HG03378 (cell line): ENCODE results near the gene FHOD3.

ENCODE experiments used
- ATAC-seq: cut with Tn5 transposase; IDR thresholded peaks from one replicate; pipeline ENCODE4 v1.9.1; 2021; ENCODE audit warnings: mild to moderate bottlenecking, moderate library complexity; ENCODE audit not compliant: unreplicated experiment

Gene FHOD3

DNA sequence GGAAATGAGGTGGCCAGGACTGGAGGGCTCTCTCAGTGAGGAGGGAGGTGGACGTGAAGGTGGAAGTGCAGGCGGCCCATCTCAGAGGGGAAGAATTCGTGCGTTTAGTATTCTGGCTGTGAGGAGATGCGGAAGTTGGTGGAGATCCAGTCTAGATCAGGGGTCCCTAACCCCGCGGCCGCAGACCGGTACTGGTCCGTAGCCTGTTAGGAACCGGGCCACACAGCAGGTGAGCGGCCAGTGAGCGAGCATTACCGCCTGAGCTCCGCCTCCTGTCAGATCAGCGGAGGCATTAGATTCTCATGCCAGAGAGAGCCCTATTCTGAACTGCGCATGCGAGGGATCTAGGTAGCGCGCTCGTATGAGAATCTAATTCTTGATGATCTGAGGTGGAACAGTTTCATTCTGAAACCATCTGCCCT is 1.6 kb upstream of the FHOD3 start:
- ATAC-seq: no peak

DNA sequence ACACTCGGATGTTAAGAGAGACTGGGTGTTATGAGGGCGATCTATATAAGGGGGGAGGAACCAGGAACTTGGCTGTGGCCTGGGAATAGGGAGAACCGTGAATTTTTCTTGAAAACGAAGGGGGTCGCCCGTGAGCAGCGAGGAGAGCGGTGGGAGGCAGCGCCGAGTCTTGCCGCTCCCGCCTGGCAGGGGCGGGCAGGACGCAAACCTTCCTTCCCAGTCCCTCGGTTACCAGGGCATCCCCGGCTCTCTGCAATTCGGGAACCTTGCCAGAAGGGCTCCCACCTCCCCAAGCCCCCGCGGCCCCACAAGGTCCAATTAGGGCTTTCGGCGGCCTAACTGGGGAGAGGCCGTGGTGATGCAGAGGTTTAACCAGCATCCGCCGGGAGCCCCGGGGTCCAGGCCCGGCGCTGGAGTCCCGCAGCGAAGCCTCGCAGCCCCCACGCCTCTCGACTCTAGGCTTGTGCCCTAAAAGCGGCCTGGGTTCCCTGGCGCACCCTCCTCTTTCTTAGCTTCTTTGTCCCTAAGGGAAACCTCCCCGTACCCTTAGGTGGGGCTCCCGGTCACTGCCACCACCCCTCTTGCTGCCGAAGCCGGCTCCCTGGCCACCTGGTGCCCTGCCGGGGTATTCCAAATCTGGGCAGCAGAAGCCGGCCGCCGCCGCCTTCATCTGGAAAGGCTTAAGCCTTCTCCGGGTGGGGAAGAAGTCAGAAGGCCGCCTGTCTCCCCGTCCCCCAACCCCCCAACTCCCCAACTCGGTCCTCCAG is 680 bp upstream of the FHOD3 start:
- ATAC-seq: peak; percentile 15

DNA sequence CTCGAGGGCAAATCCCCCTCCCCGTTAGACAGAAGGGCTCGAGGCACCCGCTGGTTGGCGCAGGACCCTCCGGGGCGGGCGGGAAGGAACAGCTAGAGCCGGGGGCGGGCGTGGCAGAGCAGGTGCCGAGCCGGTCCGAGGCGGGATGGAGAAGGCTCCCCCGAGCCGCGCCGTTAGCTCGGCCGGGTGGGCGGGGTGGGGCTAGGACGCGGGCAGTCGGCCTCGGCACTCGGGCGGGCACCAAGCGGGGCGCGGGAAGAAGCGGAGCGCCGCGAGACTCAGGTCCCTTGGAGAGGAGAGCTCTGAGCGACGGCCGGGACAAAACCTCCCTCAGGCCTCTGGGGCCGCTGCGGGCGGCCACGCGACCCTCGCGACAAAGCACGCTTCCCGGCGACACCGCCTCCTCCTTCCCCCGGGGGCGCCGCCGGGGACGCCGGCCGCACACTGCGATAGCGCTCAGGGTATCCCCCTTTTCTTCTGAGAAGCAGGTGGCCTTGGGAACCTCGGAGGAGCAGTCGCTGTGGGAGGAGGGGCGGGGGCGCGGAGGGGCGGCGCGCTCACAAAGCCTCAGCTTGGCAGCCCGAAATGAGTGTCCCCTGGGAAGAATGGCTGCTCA is 721 bp downstream of the FHOD3 start:
- no peak for ATAC-seq

DNA sequence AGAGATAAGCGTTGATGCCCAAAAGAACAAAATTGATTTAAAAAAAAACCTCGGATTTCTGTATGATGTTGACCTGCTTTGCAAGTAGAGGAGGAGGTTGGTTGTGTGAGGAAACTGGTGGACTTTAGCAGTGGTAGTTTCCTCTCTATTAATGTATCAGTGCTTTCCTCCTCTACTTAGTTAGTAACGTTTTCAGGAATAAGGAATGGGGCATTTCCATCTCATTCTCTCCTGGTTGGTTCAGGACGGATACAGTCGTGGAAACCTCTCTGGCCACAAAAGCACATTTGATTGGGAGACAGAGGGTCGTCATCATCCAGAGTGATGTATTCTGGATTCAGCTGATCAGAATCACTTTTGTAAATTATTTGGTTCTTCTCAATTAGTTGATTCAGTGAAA is 1.5 kb downstream of the FHOD3 start:
- ATAC-seq: no peak

GRCh38 chr18:36300211-36300610 is 2.7 kb downstream of the FHOD3 start:
- ATAC-seq: no peak

DNA sequence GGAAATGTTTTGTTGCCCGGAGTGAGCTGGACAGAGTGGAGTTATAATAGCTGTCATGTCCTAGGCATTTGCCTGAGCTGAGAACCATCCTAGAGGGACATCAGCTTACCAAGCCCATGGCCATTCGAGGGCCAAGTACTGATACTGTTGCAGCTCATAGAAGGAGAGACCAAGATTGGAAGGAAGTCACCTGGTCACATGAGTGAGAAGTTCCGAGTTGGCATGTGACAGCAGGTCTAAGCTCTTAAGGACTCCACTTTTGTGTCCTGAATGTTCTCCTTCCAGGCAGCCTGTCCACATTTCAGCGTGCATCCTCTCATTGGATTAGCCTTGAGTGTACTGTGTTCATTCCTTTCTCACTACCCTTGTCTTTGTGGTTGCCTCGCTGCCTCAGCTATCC is 4.4 kb downstream of the FHOD3 start:
- no peak for ATAC-seq

DNA sequence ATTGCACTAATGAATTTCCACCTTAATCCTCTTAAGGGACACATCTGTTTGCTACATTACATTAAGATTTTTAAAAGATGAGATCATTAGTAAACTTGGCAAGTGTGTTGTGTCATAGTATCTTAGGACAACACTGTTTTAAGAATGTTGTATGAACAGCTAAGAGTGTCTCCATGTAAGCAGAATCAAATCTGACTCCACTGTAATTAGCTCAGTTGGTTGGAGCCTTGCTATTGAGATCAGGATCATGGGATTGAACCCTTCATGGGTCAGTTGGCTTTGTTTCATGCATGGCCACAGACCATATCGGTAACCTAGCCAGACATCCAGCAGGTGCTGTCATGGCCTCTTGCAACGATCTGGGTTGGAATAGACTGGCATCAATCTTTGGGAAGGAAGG is 5.2 kb downstream of the FHOD3 start:
- ATAC-seq: no peak

DNA sequence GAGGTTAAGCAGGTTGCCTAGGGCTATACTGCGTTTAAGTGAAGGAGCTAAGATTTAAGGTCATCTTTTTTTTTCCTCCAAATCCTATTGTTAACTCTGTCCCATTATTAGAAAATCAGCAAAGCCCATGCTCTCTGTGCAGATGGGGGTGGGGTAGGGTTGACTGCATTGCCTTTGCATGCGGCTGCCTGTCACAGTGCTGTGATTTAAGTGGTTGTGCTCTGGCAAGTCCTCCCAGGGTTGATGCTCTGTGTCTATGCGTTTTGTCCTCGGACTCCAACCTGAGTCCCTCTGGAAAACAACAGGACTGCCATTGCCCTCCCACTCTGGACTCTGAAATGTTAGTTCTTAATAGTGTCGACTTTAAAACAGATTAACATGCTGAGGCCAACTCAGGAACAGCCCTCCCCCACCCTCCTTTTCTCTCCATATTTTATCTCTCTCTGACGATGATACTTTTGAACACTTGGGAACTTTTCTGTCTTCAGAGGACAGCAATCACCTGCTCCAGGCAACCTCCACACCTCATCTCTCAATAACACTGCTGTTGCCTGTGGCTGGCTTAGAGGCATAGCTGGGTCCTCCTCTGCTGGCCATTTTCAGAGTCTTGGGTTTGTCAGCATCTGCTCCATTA is 5.8 kb downstream of the FHOD3 start:
- ATAC-seq: no peak

- ATAC-seq: no peak
These were observed 7.2 kb downstream of the FHOD3 start for GRCh38 chr18:36304723-36305122.

- ATAC-seq: no peak
These were observed 7.9 kb downstream of the FHOD3 start for GRCh38 chr18:36305375-36305774.

- no peak for ATAC-seq
These were observed 10.0 kb downstream of the FHOD3 start for GRCh38 chr18:36307513-36307912.

DNA sequence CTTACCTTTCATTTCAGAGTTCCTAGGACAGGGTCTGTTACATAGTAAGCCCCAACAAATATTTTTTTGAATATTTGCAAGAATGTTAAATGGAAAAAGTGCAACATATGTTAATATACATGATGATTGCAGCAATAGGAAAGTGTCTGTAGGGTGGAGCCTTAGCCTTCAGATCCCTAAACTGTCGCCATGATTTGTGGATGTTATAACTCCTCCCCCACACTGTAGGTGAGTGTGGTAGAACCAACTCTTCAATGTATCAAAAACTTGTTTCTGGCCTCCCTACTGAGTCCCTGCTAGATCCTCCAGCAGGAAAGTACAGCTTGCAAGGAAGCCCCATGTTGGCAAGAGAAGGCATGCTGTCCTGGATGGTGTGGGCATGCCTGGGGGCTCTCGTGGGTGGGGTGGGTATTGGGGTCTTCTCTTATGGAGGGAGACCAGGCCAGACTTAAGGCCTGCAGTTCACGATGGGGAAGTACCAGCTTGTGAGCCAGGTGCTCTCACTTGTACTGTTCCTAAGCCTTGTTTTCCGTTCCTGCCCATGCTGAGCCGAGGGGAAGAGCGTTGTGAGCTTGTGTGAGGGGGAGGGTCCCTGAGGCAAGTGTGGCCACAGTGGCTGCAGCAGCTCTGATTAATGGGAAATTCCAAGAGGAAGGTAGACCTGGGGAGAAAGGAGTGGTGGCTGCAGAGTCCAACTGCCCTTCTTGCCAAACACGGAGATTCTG is 11.4 kb downstream of the FHOD3 start:
- ATAC-seq: no peak

DNA sequence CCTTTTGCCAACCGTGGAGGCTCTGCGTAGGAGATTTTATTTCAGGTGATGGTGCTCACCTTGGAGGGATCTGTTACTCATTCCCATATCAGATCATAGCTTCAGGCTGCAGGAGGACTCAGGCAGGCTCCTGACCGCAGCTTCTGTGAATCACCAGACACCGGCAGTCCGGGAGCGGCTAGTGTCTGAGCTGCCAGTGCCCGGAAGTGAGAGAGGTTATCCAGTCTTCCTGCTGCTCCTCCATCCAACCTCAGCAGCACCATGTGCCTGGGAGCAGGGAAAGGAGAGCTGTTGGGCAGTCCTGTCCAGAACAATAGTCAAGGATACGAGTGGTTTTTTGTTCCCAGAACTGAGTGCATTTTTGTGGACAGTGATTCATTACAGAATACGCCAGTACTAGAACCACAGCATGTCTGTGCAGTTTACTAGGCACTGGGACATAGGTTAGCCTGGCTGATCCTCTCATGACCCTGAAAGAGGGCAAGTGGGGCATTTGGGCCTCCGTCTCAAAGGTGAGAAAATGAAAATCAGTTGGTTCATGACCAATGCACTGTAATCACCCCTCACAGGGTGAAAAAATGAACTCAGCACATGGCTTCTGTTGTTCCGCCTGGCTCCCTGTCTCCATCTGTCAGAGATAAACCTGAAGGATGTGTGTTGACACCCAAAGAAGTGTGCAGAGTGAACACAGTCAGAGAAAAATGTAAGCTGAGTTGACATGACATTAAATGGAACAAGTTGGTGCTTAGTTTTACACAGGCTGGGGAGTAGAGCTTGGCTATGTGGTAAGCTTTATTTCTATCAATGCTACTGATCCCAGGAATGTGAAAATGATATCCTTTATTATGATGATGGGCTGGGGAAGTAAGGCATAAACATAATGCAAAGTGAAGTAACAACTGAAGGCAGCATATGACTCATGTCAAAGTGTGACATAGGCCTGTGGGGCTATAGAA is 12.2 kb downstream of the FHOD3 start:
- ATAC-seq: no peak

DNA sequence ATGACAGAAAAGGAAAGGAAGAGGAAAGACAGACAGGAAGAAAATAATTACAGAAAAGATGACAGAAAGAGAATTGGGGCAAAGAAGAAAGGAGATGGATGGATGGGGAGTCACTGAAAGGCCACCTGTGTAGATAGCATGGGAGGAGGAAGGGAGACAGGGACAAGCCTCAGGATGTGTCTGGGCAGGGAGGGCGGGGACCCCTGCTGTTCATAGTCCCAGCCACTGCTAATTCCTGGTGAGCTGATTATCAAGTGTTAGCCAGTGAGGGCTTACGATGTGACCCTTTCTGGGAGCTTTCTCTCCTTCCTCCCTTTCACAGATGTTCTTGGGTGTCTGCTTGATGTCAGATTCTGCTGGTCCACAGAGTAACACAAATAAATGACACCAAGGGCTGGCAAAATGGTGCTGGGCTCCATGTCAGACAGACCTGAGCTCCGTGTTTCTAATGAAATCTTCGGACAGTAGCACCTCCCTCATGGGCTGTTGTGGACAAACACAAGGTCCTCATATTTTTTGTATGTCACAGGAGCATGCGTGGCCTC is 13.6 kb downstream of the FHOD3 start:
- ATAC-seq: no peak

- ATAC-seq: no peak
These were observed 15.4 kb downstream of the FHOD3 start for GRCh38 chr18:36312806-36313395.

DNA sequence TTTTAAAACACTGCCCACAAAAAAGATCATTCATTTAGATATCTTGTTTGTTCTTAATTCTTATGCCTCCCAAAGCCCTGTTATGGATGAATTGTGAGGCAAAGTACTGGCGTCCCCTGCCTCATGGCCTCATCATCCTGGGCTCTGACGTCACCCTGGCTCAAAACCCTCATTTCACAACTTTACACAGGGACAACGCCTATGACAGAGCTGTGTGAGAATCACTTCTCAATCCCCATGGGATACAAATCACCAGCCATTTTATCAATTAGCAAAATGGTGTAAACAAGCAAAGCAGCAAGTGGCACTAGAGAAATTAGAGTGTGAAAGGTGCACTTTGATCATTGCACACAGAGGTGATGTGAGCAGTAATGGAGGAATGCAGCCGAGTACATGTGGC is 16.6 kb downstream of the FHOD3 start:
- ATAC-seq: no peak

GRCh38 chr18:36314754-36315153 is 17.2 kb downstream of the FHOD3 start:
- no peak for ATAC-seq

- no peak for ATAC-seq
These were observed 18.2 kb downstream of the FHOD3 start for GRCh38 chr18:36315736-36316135.

DNA sequence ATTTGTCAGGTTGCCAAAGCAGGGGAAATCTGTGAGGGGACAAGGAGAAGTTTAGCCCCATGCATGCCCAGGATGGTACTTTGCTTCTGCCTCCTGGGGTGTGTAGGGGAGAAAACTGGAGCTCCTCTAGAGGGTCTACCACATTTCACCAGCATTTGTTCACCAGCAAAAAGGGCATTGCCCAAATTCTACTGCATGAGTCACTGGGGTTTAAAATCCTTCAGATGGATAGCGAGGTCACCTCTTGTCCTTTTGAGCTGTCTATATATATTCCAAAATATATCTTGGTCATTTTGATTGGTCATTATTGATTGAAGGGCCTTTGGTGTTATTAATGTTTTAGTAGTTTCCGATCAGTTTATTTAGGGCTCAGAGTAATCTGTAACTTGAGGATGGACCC is 18.7 kb downstream of the FHOD3 start:
- no peak for ATAC-seq
